22Rv1 (cell line): ENCODE measurements around the gene CASP8.

ENCODE experiments used
- ZFX ChIP-seq: fragments of 450-650 bp; IDR thresholded peaks from 2 replicates; pipeline ENCODE4 v1.6.1; 2017; ENCODE audit warnings: antibody characterized with exemption, borderline replicate concordance
- TF ChIP-seq, protein P1 (sequence below): fragments of 450-650 bp; IDR thresholded peaks from 2 replicates; pipeline ENCODE4 v1.5.1; 2017; ENCODE audit warnings: mild to moderate bottlenecking

DNA sequence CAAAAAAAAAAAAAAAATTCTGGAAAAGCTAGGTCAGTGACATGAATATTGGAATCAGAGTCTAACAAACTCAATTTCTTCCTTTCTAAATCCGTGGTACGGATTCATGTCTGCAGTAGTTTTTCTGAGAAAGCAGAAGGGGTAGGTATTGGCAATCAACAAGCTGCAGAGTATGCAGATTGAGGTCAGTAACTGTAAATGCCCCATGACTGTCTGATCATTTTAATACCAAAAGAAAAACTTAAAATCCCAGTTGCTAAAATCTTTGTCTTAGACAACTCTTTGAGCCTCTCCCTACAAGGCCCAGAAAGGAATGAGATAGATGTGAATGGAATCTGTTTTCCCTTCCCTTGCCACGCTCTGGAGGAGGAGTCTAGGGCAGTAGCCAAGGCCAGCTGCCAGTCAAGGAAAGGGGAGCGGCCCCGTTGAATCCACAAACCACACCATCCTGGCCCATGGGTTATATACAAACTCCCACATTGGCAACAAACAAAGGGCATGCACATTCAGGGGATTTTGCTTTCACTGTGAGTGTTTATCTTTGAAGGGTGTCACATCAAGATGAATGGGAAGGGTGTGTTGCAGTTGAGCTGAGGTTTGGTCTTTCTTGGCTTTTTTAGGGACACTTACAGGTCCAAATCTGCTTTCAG lies 6.1 kb upstream of the CASP8 start:
- TF ChIP-seq, protein P1, sequence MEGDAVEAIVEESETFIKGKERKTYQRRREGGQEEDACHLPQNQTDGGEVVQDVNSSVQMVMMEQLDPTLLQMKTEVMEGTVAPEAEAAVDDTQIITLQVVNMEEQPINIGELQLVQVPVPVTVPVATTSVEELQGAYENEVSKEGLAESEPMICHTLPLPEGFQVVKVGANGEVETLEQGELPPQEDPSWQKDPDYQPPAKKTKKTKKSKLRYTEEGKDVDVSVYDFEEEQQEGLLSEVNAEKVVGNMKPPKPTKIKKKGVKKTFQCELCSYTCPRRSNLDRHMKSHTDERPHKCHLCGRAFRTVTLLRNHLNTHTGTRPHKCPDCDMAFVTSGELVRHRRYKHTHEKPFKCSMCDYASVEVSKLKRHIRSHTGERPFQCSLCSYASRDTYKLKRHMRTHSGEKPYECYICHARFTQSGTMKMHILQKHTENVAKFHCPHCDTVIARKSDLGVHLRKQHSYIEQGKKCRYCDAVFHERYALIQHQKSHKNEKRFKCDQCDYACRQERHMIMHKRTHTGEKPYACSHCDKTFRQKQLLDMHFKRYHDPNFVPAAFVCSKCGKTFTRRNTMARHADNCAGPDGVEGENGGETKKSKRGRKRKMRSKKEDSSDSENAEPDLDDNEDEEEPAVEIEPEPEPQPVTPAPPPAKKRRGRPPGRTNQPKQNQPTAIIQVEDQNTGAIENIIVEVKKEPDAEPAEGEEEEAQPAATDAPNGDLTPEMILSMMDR: no peak
- TF ChIP-seq ZFX: no peak
